Measurements from ENCODE around the gene TGFBR3L. TPM values are rescaled to one million over a fixed set of nuclear protein-coding genes. Genes with fewer than 3 reads are reported as not detected.
A peak's percentile ranks its signal among the peaks of the same experiment; 100 is the strongest.

Gene TGFBR3L
- total RNA-seq, 1 donor from 2014 or later = 1.2 TPM

- H3K9me3 Mint-ChIP-seq = no peaks in the 10 kb centered on the region
- no peak for TF ChIP-seq CTCF (IDR thresholded peaks at IDR 0.05; ENCODE audit: unreplicated experiment)
- peaks cover 19% of the 10 kb centered on the region for H3K27me3 Mint-ChIP-seq (ENCODE audit: low read depth)
- peak overlapping the region; percentile 6 for H3K4me3 Mint-ChIP-seq
- peak in 1 of 2 experiments; percentile 18 for DNase-seq (ENCODE audit: low spot score in 2 of 2, unreplicated experiment in 2 of 2)
- H3K36me3 Mint-ChIP-seq = no peaks in the 10 kb centered on the region
- H3K27ac Mint-ChIP-seq = peak overlapping the region; percentile 16
- H3K4me1 Mint-ChIP-seq = peaks cover 29% of the 10 kb centered on the region
Observed at GRCh38 chr19:7921967-7922835, 7.6 kb downstream of the TGFBR3L start.

GRCh38 chr19:7922836-7923195 lies 8.2 kb downstream of the TGFBR3L start:
- Mint-ChIP-seq H3K27ac (no peak overlapping the region), H3K27me3 (ENCODE audit: low read depth) (peaks cover 14% of the 10 kb centered on the region), H3K4me3 (no peak overlapping the region), H3K9me3 (no peaks in the 10 kb centered on the region), H3K36me3 (no peaks in the 10 kb centered on the region), H3K4me1 (peaks cover 32% of the 10 kb centered on the region)
- peak in 1 of 2 experiments; percentile 16 for DNase-seq (ENCODE audit: low spot score in 2 of 2, unreplicated experiment in 2 of 2)
- no peak for TF ChIP-seq CTCF (IDR thresholded peaks at IDR 0.05; ENCODE audit: unreplicated experiment)

- Mint-ChIP-seq H3K36me3 (no peaks in the 10 kb centered on the region), H3K9me3 (no peaks in the 10 kb centered on the region), H3K4me3 (peak overlapping the region; percentile 20), H3K27me3 (ENCODE audit: low read depth) (peaks cover 7% of the 10 kb centered on the region), H3K4me1 (peaks cover 36% of the 10 kb centered on the region), H3K27ac (no peak overlapping the region)
- peak in 1 of 2 experiments; percentile 24 for DNase-seq (ENCODE audit: low spot score in 2 of 2, unreplicated experiment in 2 of 2)
- no peak for TF ChIP-seq CTCF (IDR thresholded peaks at IDR 0.05; ENCODE audit: unreplicated experiment)
Observed at GRCh38 chr19:7923295-7924191, 8.9 kb downstream of the TGFBR3L start.

GRCh38 chr19:7924241-7924640 lies 9.6 kb downstream of the TGFBR3L start:
- H3K27me3 Mint-ChIP-seq (ENCODE audit: low read depth) = peaks cover 6% of the 10 kb centered on the region
- H3K27ac Mint-ChIP-seq = peak overlapping the region; percentile 56
- H3K9me3 Mint-ChIP-seq = no peaks in the 10 kb centered on the region
- no peak for TF ChIP-seq CTCF (IDR thresholded peaks at IDR 0.05; ENCODE audit: unreplicated experiment)
- H3K4me3 Mint-ChIP-seq = peak overlapping the region; percentile 56
- no peaks in the 10 kb centered on the region for H3K36me3 Mint-ChIP-seq
- H3K4me1 Mint-ChIP-seq = peaks cover 43% of the 10 kb centered on the region
- no peak for DNase-seq (ENCODE audit: low spot score in 2 of 2, unreplicated experiment in 2 of 2)

GRCh38 chr19:7924651-7925170 lies 10.1 kb downstream of the TGFBR3L start:
- Mint-ChIP-seq H3K9me3 (no peaks in the 10 kb centered on the region), H3K27ac (no peak overlapping the region), H3K4me3 (peak overlapping the region; percentile 48), H3K36me3 (no peaks in the 10 kb centered on the region), H3K4me1 (peaks cover 45% of the 10 kb centered on the region), H3K27me3 (ENCODE audit: low read depth) (peaks cover 4% of the 10 kb centered on the region)
- no peak for TF ChIP-seq CTCF (IDR thresholded peaks at IDR 0.05; ENCODE audit: unreplicated experiment)
- DNase-seq (ENCODE audit: low spot score in 2 of 2, unreplicated experiment in 2 of 2) = peak in 1 of 2 experiments; percentile 19

Data from mesothelial cell of epicardium (in vitro differentiated cells).